Activated CD8-positive, alpha-beta memory T cell treated with anti-CD3 and anti-CD28 coated beads, Interleukin-2, amount 50 U/mL, for 24 hours (primary cell): Measurements from ENCODE around the gene EIF4G1.

Experiments used
- DNase-seq: peaks from one replicate; pipeline ENCODE4 v3.0.0-alpha.2; 2020; ENCODE audit errors: extremely low read depth

The EIF4G1 gene

GRCh38 chr3:184307915-184308314 is 6.5 kb upstream of the EIF4G1 start:
- no peak for DNase-seq

- DNase-seq: no peak
These were observed 5.7 kb upstream of the EIF4G1 start for GRCh38 chr3:184308744-184309143.

DNA sequence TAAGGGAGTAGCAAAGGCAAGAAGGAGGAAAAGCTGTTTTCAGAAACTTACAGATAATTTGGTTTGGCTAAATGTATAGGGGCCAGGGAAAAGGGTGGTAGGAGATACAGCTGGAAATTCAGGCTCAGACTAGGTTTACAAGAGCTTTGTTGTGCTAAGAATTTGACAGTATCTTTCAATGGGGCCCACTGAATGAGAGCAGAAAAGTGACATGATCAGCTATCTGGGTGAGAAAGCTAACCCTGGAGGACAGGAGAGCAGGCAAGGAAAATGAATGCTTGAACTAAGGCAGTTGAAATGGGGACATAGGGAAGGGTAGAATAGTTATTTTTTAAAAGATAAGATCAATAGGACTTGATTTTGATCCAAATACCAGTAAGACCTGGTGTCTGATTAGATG is 2.8 kb upstream of the EIF4G1 start:
- no peak for DNase-seq

DNA sequence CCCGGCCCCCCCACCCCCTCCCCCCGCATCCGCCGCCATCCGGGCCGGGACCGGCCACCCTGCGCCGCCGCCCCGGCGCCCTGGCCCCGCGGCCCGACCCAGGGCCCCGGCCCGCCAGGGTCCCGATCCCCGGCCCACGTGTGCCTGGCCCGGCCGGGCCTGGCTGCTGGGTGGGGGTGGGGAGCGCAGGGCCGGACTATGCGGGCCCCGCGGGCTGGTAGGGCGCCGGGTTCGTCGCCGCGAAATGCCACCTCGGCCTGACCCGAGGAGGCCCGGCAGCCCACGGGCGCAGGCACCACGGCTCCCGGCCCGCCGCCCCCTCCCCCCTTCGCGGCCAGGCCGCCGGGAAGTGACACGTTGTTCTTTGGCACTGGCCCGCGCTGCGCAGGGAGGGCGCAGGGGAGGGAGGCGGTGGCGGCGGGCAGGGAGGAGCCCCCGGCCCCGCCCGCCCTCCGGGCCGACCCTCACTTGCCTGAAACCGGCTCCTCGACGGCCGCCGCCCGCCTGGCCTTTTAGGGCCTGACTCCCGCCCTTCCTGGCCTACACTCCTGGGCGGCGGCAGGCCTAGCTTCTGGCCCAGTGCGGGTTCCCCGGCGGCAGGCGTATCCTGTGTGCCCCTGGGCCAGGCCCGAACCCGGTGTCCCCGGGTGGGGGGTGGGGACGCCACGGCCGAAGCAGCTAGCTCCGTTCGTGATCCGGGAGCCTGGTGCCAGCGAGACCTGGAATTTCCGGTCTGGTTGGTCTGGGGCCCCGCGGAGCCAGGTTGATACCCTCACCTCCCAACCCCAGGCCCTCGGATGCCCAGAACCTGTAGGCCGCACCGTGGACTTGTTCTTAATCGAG is 515 bp downstream of the EIF4G1 start:
- no peak for DNase-seq

- DNase-seq: no peak
These were observed 1.1 kb downstream of the EIF4G1 start for GRCh38 chr3:184315543-184315867.

- DNase-seq: no peak
These were observed 1.7 kb downstream of the EIF4G1 start for GRCh38 chr3:184315871-184316661.

GRCh38 chr3:184316792-184317191 is 2.4 kb downstream of the EIF4G1 start:
- no peak for DNase-seq

- DNase-seq: no peak
These were observed 2.8 kb downstream of the EIF4G1 start for GRCh38 chr3:184317201-184317600.

GRCh38 chr3:184320104-184320445 is 5.7 kb downstream of the EIF4G1 start:
- no peak for DNase-seq

- DNase-seq: no peak
These were observed 7.3 kb downstream of the EIF4G1 start for GRCh38 chr3:184321666-184322065.

- no peak for DNase-seq
These were observed 8.5 kb downstream of the EIF4G1 start for GRCh38 chr3:184322731-184323487.

DNA sequence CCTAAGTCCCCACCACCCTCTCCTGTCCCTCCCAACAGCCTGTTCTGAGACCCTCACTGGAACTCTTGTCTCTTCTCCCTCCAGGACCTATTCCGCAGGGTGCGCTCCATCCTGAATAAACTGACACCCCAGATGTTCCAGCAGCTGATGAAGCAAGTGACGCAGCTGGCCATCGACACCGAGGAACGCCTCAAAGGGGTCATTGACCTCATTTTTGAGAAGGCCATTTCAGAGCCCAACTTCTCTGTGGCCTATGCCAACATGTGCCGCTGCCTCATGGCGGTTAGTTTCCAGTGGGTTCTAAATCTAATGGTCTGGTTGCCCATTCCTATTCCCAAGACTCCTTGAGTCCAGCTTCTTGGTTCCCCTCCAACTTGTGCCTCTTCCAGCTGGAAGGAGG is 9.3 kb downstream of the EIF4G1 start:
- no peak for DNase-seq

GRCh38 chr3:184325269-184325668 is 10.9 kb downstream of the EIF4G1 start:
- no peak for DNase-seq

DNA sequence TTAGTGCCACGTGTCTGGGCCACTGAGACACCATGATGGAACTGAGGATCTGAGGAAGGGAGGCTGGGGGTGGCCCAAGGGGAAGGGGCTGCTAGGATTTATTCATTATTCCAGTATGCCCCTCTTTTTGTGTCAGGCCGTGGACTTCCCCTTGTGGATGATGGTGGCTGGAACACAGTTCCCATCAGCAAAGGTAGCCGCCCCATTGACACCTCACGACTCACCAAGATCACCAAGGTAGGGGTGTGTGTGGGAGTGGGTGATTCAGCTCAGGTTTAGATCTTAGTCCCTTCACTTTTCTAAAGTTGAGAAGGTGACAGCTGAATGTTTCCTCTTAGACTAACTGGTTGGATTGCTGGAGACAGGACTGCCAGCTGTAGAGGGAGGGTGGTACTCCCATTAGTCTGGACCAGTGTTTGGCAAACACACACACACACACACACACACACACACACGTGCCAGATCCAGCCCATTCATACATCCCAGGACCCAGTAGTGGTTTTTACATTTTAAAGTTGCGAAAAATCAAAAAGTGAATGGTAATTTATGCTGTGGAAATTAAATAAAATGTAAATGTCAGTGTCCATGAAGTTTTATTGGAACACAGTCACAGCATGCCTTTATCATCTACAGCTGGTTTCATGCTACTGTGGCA is 11.4 kb downstream of the EIF4G1 start:
- DNase-seq: no peak

GRCh38 chr3:184327171-184327570 is 12.8 kb downstream of the EIF4G1 start:
- DNase-seq: no peak

GRCh38 chr3:184328516-184328915 is 14.1 kb downstream of the EIF4G1 start:
- DNase-seq: no peak

- DNase-seq: no peak
These were observed 18.1 kb downstream of the EIF4G1 start for GRCh38 chr3:184332370-184333090.

- DNase-seq: no peak
These were observed 18.8 kb downstream of the EIF4G1 start for GRCh38 chr3:184333190-184333589.

DNA sequence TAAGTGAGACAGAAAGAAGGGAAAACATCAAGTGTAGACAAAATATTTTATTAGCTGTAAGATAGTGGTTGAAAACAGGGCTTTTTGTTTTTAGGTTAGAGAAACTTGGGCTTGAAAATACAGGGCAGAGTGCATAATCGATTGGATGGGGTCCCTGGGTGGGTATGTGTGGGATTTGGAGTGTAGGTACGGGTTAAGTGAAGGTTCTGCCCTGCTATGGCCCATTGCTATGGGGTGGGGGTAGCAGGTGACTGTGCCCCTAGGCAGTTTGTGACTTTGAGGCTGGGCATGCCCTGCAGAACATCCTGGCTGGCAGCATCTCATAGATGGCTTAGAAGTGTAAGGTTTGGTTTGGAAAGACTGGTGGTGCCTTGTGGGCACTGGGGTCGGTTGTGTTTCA is 19.3 kb downstream of the EIF4G1 start:
- DNase-seq: no peak

DNA sequence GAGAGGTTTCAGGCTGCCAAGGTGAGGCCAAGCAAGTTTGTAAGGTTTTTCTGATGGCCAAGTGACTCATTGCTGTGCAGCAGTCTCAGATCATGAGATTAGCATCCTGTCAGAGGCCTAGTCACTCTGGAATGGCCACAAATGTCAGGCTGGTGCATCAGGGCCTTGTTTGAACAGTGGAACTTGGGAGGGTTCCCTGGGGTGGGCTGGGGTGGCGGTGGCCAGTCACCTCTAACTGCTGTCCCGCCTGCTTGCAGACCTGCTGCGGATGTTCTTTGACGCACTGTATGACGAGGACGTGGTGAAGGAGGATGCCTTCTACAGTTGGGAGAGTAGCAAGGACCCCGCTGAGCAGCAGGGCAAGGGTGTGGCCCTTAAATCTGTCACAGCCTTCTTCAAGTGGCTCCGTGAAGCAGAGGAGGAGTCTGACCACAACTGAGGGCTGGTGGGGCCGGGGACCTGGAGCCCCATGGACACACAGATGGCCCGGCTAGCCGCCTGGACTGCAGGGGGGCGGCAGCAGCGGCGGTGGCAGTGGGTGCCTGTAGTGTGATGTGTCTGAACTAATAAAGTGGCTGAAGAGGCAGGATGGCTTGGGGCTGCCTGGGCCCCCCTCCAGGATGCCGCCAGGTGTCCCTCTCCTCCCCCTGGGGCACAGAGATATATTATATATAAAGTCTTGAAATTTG is 20.2 kb downstream of the EIF4G1 start:
- DNase-seq: no peak

GRCh38 chr3:184335291-184335660 is 20.9 kb downstream of the EIF4G1 start:
- DNase-seq: no peak
